ENCODE results near the gene TFEB.

The TFEB gene

DNA sequence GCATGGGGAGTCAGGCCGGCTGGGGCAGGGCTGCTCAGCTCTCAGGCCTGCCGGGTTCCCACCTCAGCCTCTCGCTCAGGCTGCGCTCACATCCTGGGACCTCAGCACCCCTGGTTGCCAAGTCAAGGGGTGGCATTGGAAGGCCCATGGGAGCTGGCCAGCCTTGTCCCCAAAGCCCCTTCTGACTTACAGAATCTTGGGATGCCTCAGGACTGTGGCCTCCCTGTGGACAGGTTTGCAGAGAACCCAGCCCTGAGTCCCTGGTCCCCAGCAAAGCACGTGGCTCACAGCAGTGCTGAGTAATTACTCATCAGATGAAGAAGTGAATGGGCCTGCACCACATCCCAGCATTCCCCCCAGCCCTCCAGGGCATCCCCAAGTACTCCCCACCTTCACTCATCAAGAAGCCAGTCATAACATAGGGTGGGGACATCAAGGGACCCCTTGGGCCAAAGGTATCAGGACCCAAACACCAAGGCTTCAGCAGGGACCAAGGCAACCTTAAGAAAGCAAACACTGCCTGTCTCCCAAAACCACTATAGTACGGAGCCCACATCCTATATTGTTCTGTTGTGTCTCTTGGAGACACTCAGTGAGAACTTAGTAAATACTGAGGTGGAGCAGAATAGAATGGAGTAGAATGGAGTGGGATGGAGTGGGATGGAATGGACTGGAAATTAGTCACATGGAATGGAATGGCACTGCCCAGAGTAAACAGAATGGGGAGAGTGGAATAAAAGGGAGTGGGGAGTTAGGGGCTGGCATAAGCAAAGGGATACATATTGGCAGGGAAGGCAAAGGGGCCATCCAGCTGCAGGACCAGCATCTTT is 8.2 kb upstream of the TFEB start:
- H3K4me3 ChIP-seq (ENCODE audit: low read length): no peak overlapping the region
- H3K9me3 ChIP-seq (ENCODE audit: control insufficient read depth, low read depth, low read length): no peaks in the 10 kb centered on the region
- no peaks in the 10 kb centered on the region for H3K27me3 ChIP-seq (ENCODE audit: control insufficient read depth, insufficient read depth, low read length)
- H3K36me3 ChIP-seq (ENCODE audit: control insufficient read depth, low read depth, low read length): no peaks in the 10 kb centered on the region
- H3K27ac ChIP-seq (ENCODE audit: low read length): no peak overlapping the region
- H3K9ac ChIP-seq (ENCODE audit: low read length): no peak overlapping the region
- no peaks in the 10 kb centered on the region for H3K4me1 ChIP-seq (ENCODE audit: control insufficient read depth, low read depth, low read length)

- H3K27me3 ChIP-seq (ENCODE audit: control insufficient read depth, insufficient read depth, low read length): no peaks in the 10 kb centered on the region
- no peak overlapping the region for H3K9ac ChIP-seq (ENCODE audit: low read length)
- H3K27ac ChIP-seq (ENCODE audit: low read length): no peak overlapping the region
- no peaks in the 10 kb centered on the region for H3K36me3 ChIP-seq (ENCODE audit: control insufficient read depth, low read depth, low read length)
- no peak overlapping the region for H3K4me3 ChIP-seq (ENCODE audit: low read length)
- H3K9me3 ChIP-seq (ENCODE audit: control insufficient read depth, low read depth, low read length): no peaks in the 10 kb centered on the region
- H3K4me1 ChIP-seq (ENCODE audit: control insufficient read depth, low read depth, low read length): no peaks in the 10 kb centered on the region
Measured at GRCh38 chr6:41741625-41742490, 6.5 kb upstream of the TFEB start.

- no peaks in the 10 kb centered on the region for H3K36me3 ChIP-seq (ENCODE audit: control insufficient read depth, low read depth, low read length)
- H3K27me3 ChIP-seq (ENCODE audit: control insufficient read depth, insufficient read depth, low read length): no peaks in the 10 kb centered on the region
- H3K27ac ChIP-seq (ENCODE audit: low read length): no peak overlapping the region
- H3K9ac ChIP-seq (ENCODE audit: low read length): no peak overlapping the region
- no peak overlapping the region for H3K4me3 ChIP-seq (ENCODE audit: low read length)
- H3K9me3 ChIP-seq (ENCODE audit: control insufficient read depth, low read depth, low read length): no peaks in the 10 kb centered on the region
- H3K4me1 ChIP-seq (ENCODE audit: control insufficient read depth, low read depth, low read length): peaks cover 4% of the 10 kb centered on the region
Measured at GRCh38 chr6:41740366-41741162, 5.2 kb upstream of the TFEB start.

DNA sequence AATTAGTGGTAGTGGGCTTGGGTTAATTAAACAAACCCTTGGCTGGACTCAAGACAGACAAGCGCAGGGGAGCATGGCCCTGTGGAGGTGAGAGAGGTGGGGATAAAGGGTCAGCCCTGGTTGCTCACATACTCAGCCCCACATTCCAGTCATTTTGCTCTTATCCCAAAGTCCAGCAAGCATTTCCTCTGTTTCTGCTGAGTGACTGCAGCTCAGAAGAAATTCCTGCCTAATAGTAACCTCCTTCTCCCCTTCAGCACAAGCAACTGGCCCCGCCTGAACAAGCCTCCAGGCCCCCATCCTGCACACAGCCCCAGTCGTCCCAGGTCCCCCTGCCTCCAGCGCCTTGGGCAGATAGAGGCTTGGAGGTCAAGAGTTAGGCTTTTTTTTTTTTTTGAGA is 3.6 kb upstream of the TFEB start:
- Histone ChIP-seq H3K9ac (ENCODE audit: low read length) (no peak overlapping the region), H3K36me3 (ENCODE audit: control insufficient read depth, low read depth, low read length) (no peaks in the 10 kb centered on the region), H3K4me1 (ENCODE audit: control insufficient read depth, low read depth, low read length) (peaks cover 4% of the 10 kb centered on the region), H3K27ac (ENCODE audit: low read length) (no peak overlapping the region), H3K9me3 (ENCODE audit: control insufficient read depth, low read depth, low read length) (no peaks in the 10 kb centered on the region), H3K27me3 (ENCODE audit: control insufficient read depth, insufficient read depth, low read length) (no peaks in the 10 kb centered on the region), H3K4me3 (ENCODE audit: low read length) (no peak overlapping the region)

DNA sequence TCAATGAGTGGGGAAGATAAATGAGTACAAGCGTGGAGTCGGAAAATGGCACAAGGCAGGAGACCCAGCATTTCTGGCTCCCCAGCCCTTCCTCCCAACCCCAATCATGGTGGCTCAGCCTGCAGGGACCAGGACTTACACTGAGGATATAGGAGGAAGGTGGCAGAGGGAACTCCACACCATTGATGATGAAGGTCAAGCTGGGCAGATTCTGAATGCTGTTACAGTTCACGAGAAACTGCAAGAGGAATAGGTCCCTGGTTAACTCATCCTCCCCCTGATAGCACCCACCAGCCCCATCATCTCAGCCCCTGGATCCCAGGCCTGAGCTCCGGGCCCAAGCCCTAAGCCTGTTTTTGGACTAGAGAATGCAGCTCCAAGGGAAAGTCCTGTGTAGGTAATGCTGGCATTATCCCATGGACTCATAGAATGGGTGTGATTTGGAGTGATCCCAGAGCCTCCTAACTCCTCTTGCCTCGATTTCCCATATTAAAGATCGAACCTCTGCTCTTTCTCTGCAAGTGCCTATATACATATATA is 2.3 kb upstream of the TFEB start:
- no peaks in the 10 kb centered on the region for H3K36me3 ChIP-seq (ENCODE audit: control insufficient read depth, low read depth, low read length)
- no peak overlapping the region for H3K9ac ChIP-seq (ENCODE audit: low read length)
- H3K4me1 ChIP-seq (ENCODE audit: control insufficient read depth, low read depth, low read length): peaks cover 12% of the 10 kb centered on the region
- H3K4me3 ChIP-seq (ENCODE audit: low read length): no peak overlapping the region
- no peak overlapping the region for H3K27ac ChIP-seq (ENCODE audit: low read length)
- no peaks in the 10 kb centered on the region for H3K9me3 ChIP-seq (ENCODE audit: control insufficient read depth, low read depth, low read length)
- peaks cover 9% of the 10 kb centered on the region for H3K27me3 ChIP-seq (ENCODE audit: control insufficient read depth, insufficient read depth, low read length)

DNA sequence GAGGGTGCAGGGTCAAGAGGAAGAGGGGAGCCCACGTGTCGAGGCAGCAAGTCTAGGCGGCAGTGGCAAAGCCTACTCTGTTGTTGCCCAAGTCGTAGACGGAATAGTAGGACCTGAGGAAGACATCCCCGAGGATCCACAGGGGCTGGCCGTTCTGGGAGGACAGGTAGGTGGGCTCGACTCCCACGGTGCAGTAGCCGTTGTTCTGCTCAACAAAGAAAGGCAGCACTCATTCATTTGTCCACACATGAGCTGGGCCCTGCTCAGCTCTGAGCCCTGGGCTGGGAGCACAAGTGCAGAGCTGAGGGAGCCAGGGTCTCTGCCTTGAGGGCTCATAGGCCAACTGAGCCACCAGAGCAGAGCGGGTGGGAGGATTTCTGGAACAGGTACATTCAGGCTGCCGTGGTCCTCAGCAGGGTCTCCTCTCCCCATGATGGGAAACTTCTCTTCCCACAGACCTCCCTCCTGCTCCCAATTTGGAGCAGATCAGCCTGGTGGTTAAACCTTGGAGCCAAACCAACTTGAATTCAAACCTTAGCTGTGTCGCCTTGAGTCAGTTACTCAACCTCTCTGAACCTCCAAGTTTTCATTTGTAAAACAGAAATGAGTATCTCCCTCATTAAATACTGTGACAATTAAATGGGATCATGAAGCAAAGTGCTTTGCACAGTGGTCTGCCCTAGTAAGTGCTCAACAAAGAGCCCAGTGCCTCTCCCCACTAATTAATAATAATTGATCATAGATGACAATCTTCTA is 1.6 kb upstream of the TFEB start:
- no peaks in the 10 kb centered on the region for H3K36me3 ChIP-seq (ENCODE audit: control insufficient read depth, low read depth, low read length)

DNA sequence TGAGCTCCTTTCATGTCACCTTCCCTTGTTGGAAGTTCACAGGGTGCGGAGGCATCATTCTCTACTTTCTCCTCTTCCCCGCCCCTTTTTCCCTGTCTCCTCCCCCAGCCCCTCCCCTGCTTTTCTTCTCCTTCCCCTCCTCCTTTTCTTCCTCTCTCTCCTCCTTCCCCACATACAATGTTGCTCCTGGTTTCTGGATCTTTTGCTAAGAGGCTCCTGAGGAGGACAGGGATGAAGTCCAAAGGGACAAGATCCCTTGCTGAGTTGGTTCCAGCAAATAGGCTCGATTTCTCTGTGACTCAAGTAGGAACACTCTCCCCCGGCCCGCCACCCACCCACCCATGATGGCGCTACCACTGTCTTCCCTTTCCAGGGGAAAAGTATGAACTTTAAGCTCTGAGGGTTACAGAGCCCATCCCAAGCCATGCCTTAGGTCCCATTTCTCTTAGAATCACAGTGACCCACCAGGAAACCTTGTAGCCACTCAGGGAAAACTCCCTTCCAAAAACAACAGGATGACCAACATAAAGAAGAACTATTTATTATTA is 852 bp upstream of the TFEB start:
- no peak overlapping the region for H3K9ac ChIP-seq (ENCODE audit: low read length)
- H3K27me3 ChIP-seq (ENCODE audit: control insufficient read depth, insufficient read depth, low read length): peaks cover 12% of the 10 kb centered on the region
- H3K9me3 ChIP-seq (ENCODE audit: control insufficient read depth, low read depth, low read length): no peaks in the 10 kb centered on the region
- H3K4me3 ChIP-seq (ENCODE audit: low read length): peak overlapping the region; percentile 39
- H3K27ac ChIP-seq (ENCODE audit: low read length): no peak overlapping the region
- H3K4me1 ChIP-seq (ENCODE audit: control insufficient read depth, low read depth, low read length): peaks cover 15% of the 10 kb centered on the region
- no peaks in the 10 kb centered on the region for H3K36me3 ChIP-seq (ENCODE audit: control insufficient read depth, low read depth, low read length)

More for the DNA sequence above, 1.6 kb upstream of the TFEB start:
- peaks cover 15% of the 10 kb centered on the region for H3K4me1 ChIP-seq (ENCODE audit: control insufficient read depth, low read depth, low read length)
- H3K27ac ChIP-seq (ENCODE audit: low read length): no peak overlapping the region
- no peak overlapping the region for H3K9ac ChIP-seq (ENCODE audit: low read length)
- H3K27me3 ChIP-seq (ENCODE audit: control insufficient read depth, insufficient read depth, low read length): peaks cover 12% of the 10 kb centered on the region
- H3K4me3 ChIP-seq (ENCODE audit: low read length): no peak overlapping the region
- no peaks in the 10 kb centered on the region for H3K9me3 ChIP-seq (ENCODE audit: control insufficient read depth, low read depth, low read length)

DNA sequence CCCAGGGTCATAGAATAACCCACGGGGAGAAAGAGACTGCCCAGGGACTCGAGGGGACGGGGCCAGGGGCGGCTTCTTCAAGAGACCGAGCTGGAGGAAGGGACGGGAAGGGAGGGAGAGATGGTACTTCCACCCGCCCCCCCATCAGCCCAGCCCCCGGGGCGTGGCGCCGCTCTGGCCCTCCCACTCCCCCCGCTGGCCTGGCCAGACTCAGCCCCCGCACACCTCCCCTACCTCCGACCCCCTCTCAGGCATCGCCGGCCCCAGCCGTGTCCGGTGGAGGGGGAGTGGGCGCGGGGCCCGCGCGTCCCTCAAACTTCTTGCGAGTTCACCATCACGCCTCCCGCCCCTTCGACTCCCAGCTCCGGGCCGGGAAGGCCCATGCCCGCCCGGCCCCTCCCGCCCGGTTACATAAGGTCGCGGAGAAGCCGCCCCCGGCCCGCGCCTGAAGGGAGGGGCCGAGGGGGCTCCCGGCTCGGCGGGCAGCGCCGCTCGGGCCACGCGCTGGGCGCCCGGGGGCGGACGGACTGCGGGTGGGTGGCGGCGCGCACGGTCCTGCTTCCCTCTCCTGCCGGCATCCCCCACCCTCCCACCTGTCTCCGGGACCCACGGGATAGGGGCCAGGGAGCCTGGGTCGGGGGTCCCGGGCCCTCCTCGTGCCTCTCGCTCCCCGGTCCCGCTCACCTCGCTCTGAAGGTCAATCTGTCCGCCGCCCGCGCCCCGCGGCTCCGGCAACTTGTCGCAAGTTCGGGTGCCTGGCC is 562 bp downstream of the TFEB start:
- Histone ChIP-seq H3K36me3 (ENCODE audit: control insufficient read depth, low read depth, low read length) (no peaks in the 10 kb centered on the region), H3K27me3 (ENCODE audit: control insufficient read depth, insufficient read depth, low read length) (peaks cover 12% of the 10 kb centered on the region), H3K27ac (ENCODE audit: low read length) (no peak overlapping the region), H3K9ac (ENCODE audit: low read length) (no peak overlapping the region), H3K4me1 (ENCODE audit: control insufficient read depth, low read depth, low read length) (peaks cover 21% of the 10 kb centered on the region), H3K4me3 (ENCODE audit: low read length) (peak overlapping the region; percentile 70), H3K9me3 (ENCODE audit: control insufficient read depth, low read depth, low read length) (no peaks in the 10 kb centered on the region)

GRCh38 chr6:41733707-41734665 is 1.4 kb downstream of the TFEB start:
- Histone ChIP-seq H3K9me3 (ENCODE audit: control insufficient read depth, low read depth, low read length) (no peaks in the 10 kb centered on the region), H3K4me3 (ENCODE audit: low read length) (peak overlapping the region; percentile 70), H3K36me3 (ENCODE audit: control insufficient read depth, low read depth, low read length) (no peaks in the 10 kb centered on the region), H3K4me1 (ENCODE audit: control insufficient read depth, low read depth, low read length) (peaks cover 30% of the 10 kb centered on the region), H3K27ac (ENCODE audit: low read length) (no peak overlapping the region), H3K27me3 (ENCODE audit: control insufficient read depth, insufficient read depth, low read length) (peaks cover 12% of the 10 kb centered on the region), H3K9ac (ENCODE audit: low read length) (no peak overlapping the region)
